GM23248 (cell line): ENCODE measurements around the gene RSPH1. TPM values are rescaled to one million over a fixed set of nuclear protein-coding genes. Genes with fewer than 3 reads are reported as not detected.

ENCODE experiments used
- DNase-seq: peaks from one replicate; pipeline ENCODE4 v3.0.0-alpha.2; 2015
- H2AFZ ChIP-seq: fragments of 200-600 bp; sonication (generic); 2 replicates; pipeline ENCODE4 v1.6.1; 2016; ENCODE audit warnings: antibody characterized with exemption
- H3F3A ChIP-seq: fragments of 200-600 bp; sonication (generic); 2 replicates; pipeline ENCODE4 v1.6.1; 2016; ENCODE audit warnings: mild to moderate bottlenecking, antibody characterized with exemption, mixed run types; ENCODE audit not compliant: insufficient read depth
- H3K27ac ChIP-seq: fragments of 200-600 bp; sonication (generic); 2 replicates; pipeline ENCODE4 v1.5.1; 2016; ENCODE audit warnings: mild to moderate bottlenecking
- H3K27me3 ChIP-seq: fragments of 200-600 bp; sonication (generic); replicated peaks from 2 replicates; pipeline ENCODE4 v1.6.1; 2016; ENCODE audit warnings: mild to moderate bottlenecking; ENCODE audit not compliant: insufficient read depth
- H3K36me3 ChIP-seq: fragments of 200-600 bp; sonication (generic); 2 replicates; pipeline ENCODE4 v1.6.1; 2016; ENCODE audit warnings: low read depth, mild to moderate bottlenecking
- H3K4me1 ChIP-seq: fragments of 200-600 bp; sonication (generic); 2 replicates; pipeline ENCODE4 v1.6.1; 2016; ENCODE audit warnings: mild to moderate bottlenecking; ENCODE audit not compliant: insufficient read depth
- H3K4me2 ChIP-seq: fragments of 200-600 bp; sonication (generic); one replicate; pipeline ENCODE4 v1.6.1; 2016; ENCODE audit warnings: mild to moderate bottlenecking; ENCODE audit not compliant: unreplicated experiment
- H3K4me3 ChIP-seq: fragments of 200-600 bp; sonication (generic); 2 replicates; pipeline ENCODE4 v1.5.1; 2016; ENCODE audit warnings: mild to moderate bottlenecking
- H3K79me2 ChIP-seq: fragments of 200-600 bp; sonication (generic); 2 replicates; pipeline ENCODE4 v1.6.1; 2016; ENCODE audit warnings: mild to moderate bottlenecking; ENCODE audit not compliant: insufficient read depth
- H3K9ac ChIP-seq: fragments of 200-600 bp; sonication (generic); 2 replicates; pipeline ENCODE4 v1.6.1; 2016; ENCODE audit warnings: mild to moderate bottlenecking
- H3K9me2 ChIP-seq: fragments of 200-600 bp; sonication (generic); 2 replicates; pipeline ENCODE4 v1.6.1; 2016; ENCODE audit warnings: mixed run types, mild to moderate bottlenecking, moderate library complexity; ENCODE audit not compliant: insufficient read depth
- H3K9me3 ChIP-seq: fragments of 200-600 bp; sonication (generic); one replicate; pipeline ENCODE4 v1.6.1; 2017; ENCODE audit warnings: low read depth
- H4K20me1 ChIP-seq: fragments of 200-600 bp; sonication (generic); 2 replicates; pipeline ENCODE4 v1.6.0; 2016; ENCODE audit not compliant: insufficient read depth
- EZH2 ChIP-seq: fragments of 200-600 bp; sonication (generic); IDR thresholded peaks from 2 replicates; pipeline ENCODE4 v1.6.1; 2018; ENCODE audit warnings: antibody characterized with exemption, mild to moderate bottlenecking; ENCODE audit not compliant: insufficient read depth, poor library complexity, severe bottlenecking
- EZH2phosphoT487 ChIP-seq: fragments of 200-600 bp; sonication (generic); IDR thresholded peaks from 2 replicates; pipeline ENCODE4 v1.6.1; 2018; ENCODE audit warnings: antibody characterized with exemption, moderate library complexity, mild to moderate bottlenecking, low read depth; ENCODE audit not compliant: insufficient read depth
- WGBS, 2 experiments: methylation state at CpG; one replicate each; pipeline ENCODE4 v1.1.6; 2015 to 2017; ENCODE audit warnings: low lambda C conversion rate in 2 of 2, low coverage in 1 of 2; ENCODE audit errors: missing lambda C conversion rate in 2 of 2; 5-methylcytosine and 5-hydroxymethylcytosine counted together
- in situ Hi-C: fragments of 300-500 bp; cut with MboI; formaldehyde crosslinking; loops from 2 replicates; pipeline ENCODE4 v1.15.0; 2020
- polyA plus RNA-seq: library from polyadenylated mRNA; unstranded; fragments of >200 nt; fragmentation: Nextera tagmentation; extraction: Ambion mirVana; gene quantifications from 2 replicates; pipeline ENCODE4 v1.2.1, GENCODE V29; 2016
- total RNA-seq: library from RNA; depleted of rRNA; stranded (reverse); fragments of >200 nt; shearing (Covaris generic); gene quantifications from 2 replicates; pipeline ENCODE4 v1.2.3, GENCODE V29; 2014

RSPH1 gene
- total and polyA plus RNA-seq, 2 experiments from 2014 or later = 0.32 TPM; not detected in 1

DNA sequence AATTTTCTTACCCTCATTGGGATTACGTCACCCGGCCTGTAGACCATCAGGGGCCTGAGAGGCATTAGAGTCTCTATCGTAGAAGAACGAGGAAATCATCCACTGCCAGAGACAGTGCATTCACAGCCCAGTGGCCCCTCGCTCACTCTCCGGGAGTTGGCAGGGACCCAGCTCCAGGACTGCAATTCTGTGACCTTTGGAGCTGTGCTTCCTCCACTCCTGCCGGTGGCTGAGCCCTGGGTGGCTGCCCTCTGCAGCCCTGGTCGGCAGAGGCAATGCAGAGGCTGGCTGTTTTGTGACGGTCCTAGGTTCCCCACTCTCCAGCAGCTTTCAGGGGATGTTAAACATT, 30.3 kb upstream of the RSPH1 start:
- Histone ChIP-seq H3K27ac (no peak overlapping the region), H4K20me1 (no peaks in the 10 kb centered on the region), H3K9me2 (no peaks in the 10 kb centered on the region), H3F3A (no peaks in the 10 kb centered on the region), H2AFZ (no peak overlapping the region), H3K9ac (no peak overlapping the region), H3K4me2 (no peak overlapping the region), H3K36me3 (no peaks in the 10 kb centered on the region), H3K4me3 (no peak overlapping the region), H3K27me3 (peaks cover 9% of the 10 kb centered on the region; the same call in 1 of the 2 replicates), H3K79me2 (no peaks in the 10 kb centered on the region), H3K4me1 (0 out of 2 replicates have a peak, but pooled peaks cover 5% of the 10 kb centered on the region), H3K9me3 (no peaks in the 10 kb centered on the region)
- TF ChIP-seq EZH2 (no peak), EZH2phosphoT487 (no peak)
- WGBS, 2 experiments = 77 to 78% methylated on average over 9 of the region's 9 CpGs
- in situ Hi-C loops = no loop called here
- no peak for DNase-seq

DNA sequence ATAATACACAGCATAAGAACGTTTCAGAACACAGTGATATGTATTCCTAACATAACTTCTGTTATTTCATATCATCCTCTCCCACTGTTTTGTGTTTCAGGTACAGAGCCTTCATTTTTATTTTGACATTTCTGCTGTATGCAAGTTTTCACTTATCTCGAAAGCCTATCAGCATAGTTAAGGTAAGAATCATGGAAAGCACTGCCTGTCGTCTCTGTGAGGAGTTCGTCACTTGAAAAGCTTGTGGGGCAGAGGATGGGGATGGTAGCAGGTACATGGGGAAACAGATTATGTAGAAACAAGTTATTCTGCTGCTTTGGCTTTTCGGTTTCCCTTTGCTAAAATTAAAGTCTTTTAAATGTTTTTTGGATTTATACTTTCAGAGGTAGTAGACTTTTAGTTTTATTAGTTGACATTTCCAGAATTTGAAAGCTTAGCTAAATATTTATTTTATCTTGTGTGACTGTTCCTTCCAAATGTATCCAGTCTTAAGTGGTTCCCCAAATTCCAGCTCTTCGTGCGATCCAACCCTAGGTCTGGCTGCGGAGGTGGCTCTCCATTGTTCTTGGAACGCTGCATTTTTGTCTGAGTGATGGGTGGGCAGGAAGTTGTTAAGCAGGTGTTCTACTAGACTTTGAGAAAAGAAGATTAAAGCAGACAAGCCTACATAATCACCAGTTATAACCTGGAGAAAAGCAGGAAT, 29.8 kb upstream of the RSPH1 start:
- no peak overlapping the region for H3K9ac ChIP-seq
- TF ChIP-seq EZH2 (no peak), EZH2phosphoT487 (no peak)
- no peaks in the 10 kb centered on the region for H3K9me2 ChIP-seq
- no peak overlapping the region for H3K4me2 ChIP-seq
- DNase-seq = no peak
- no peaks in the 10 kb centered on the region for H3F3A ChIP-seq
- no peaks in the 10 kb centered on the region for H3K9me3 ChIP-seq
- H2AFZ ChIP-seq = no peak overlapping the region
- in situ Hi-C loops = no loop called here
- no peaks in the 10 kb centered on the region for H3K79me2 ChIP-seq
- no peaks in the 10 kb centered on the region for H4K20me1 ChIP-seq
- H3K27me3 ChIP-seq = peaks cover 9% of the 10 kb centered on the region; the same call in 1 of the 2 replicates
- WGBS, 2 experiments = 79 to 81% methylated on average over 9 of the region's 9 CpGs
- H3K4me3 ChIP-seq = no peak overlapping the region
- H3K36me3 ChIP-seq = no peaks in the 10 kb centered on the region
- H3K4me1 ChIP-seq = 0 out of 2 replicates have a peak, but pooled peaks cover 5% of the 10 kb centered on the region
- no peak overlapping the region for H3K27ac ChIP-seq

DNA sequence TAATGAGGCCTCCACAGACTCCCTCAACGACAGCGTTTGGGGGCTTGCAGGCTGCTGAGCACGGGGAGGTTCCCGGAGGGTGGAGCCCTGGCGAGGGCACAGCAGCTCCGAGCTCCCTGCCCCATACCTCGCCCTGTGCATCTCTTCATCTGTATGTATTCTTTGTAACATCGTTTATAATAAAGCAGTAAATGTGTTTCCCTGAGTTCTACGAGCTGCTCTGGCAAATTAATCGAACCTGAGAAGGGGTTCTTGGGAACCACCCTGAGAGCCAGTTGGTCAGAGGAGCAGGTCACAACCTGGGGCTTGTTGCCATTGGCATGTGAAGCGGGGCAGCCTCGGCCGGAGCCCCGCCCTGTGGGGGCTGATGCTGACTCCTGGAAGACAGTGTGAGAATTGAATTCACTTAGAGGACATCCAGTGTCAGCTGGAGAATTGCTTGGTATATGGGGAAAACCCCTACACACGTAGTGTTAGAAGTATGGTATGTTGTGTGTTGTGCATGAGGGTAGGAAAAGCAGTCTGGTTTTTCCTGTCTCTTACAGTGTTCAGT, 29.1 kb upstream of the RSPH1 start:
- in situ Hi-C loops = no loop called here
- H3K9me2 ChIP-seq = no peaks in the 10 kb centered on the region
- H3K9me3 ChIP-seq = no peaks in the 10 kb centered on the region
- TF ChIP-seq EZH2 (no peak), EZH2phosphoT487 (no peak)
- H3K9ac ChIP-seq = no peak overlapping the region
- H3K4me2 ChIP-seq = peak overlapping the region; percentile 4
- no peak overlapping the region for H3K4me3 ChIP-seq
- no peaks in the 10 kb centered on the region for H3K79me2 ChIP-seq
- peaks cover 12% of the 10 kb centered on the region; the same call in 1 of the 2 replicates for H3K27me3 ChIP-seq
- H3K36me3 ChIP-seq = no peaks in the 10 kb centered on the region
- no peak overlapping the region for H2AFZ ChIP-seq
- peak; percentile 16 for DNase-seq
- no peaks in the 10 kb centered on the region for H3F3A ChIP-seq
- H3K27ac ChIP-seq = no peak overlapping the region
- 0 out of 2 replicates have a peak, but pooled peaks cover 5% of the 10 kb centered on the region for H3K4me1 ChIP-seq
- 3 to 4% methylated on average over 15 of the region's 15 CpGs for WGBS, 2 experiments
- no peaks in the 10 kb centered on the region for H4K20me1 ChIP-seq

DNA sequence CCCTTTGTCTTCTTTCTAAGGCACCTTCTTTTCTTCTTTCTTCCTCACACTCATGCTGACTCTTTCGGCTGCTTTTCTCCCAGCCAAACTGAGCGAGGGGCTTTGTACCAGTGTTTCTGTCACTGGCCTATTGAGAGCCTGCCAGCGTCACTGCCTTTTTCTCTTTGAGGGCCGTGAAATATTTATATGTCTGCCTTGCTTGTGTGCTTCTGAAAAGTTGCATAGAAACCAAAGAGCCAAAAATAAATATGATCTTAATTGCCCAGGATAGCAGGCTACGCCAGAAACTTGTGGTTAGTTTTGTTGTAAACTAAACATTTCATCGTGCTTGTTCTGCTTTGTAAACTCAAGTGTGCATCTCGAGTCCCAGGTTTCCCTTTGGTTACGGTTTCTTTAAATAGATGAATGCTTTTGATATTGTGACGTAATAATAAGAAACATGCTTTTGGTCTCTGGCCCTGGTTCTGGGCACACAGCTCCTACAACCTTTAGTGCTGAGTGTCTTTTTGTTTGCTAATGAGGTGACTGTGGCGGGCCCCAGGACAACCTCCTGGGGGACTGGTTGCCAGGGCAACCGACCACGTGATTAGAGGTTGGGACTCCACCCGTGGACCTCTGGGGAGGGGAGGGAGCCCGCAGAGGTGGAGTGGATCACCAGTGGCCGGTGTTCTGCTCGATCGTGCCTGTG, 28.5 kb upstream of the RSPH1 start:
- in situ Hi-C loops = no loop called here
- Histone ChIP-seq H3K27me3 (peaks cover 18% of the 10 kb centered on the region; the same call in 1 of the 2 replicates), H3K9me2 (no peaks in the 10 kb centered on the region), H4K20me1 (no peaks in the 10 kb centered on the region), H3K4me1 (0 out of 2 replicates have a peak, but pooled peaks cover 5% of the 10 kb centered on the region), H2AFZ (no peak overlapping the region), H3K4me3 (no peak overlapping the region), H3K9me3 (no peaks in the 10 kb centered on the region), H3K27ac (no peak overlapping the region), H3F3A (no peaks in the 10 kb centered on the region), H3K9ac (no peak overlapping the region), H3K36me3 (no peaks in the 10 kb centered on the region), H3K79me2 (no peaks in the 10 kb centered on the region), H3K4me2 (peak overlapping the region; percentile 4)
- WGBS, 2 experiments = 5 to 9% methylated on average over 17 of the region's 17 CpGs
- TF ChIP-seq EZH2phosphoT487 (no peak), EZH2 (no peak)
- DNase-seq = peak; percentile 39
